HL-60/S4 treated with retinoic acid at 250 ng/mL for 4 days and 3 days (cell line): Measurements from ENCODE around the gene HCAR2.
"Not testable (repeated sequence)": the region's sequence is repeated elsewhere in the genome, so short reads cannot be mapped to it uniquely, and the experiment has no call there.

ENCODE experiments used
- in situ Hi-C: fragments of 300-500 bp; cut with MboI; formaldehyde crosslinking; loops from 2 replicates; pipeline ENCODE4 v1.7.0; 2022; ENCODE audit warnings: low sequenced_read_pairs

HCAR2 gene

DNA sequence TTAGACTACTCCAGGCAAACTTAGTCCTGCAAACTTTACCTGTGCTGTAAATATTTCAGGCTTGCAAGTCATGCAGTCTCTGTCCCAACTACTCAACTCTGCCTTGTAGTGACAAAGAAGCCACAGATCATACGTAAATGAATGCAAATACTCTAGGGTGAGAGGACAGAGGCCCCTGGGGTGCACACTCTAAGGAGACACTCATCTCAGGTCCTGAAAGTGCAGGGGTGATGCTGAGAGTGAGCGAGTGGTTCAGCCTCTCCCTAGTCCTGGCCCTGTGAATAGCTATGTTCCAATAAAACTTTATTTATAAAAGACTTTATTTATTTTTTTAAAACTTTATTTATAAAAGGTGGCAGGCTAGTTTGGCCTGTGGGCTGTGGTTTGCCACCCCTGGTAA is 34.9 kb downstream of the HCAR2 start:
- in situ Hi-C loops, result no loop called here

DNA sequence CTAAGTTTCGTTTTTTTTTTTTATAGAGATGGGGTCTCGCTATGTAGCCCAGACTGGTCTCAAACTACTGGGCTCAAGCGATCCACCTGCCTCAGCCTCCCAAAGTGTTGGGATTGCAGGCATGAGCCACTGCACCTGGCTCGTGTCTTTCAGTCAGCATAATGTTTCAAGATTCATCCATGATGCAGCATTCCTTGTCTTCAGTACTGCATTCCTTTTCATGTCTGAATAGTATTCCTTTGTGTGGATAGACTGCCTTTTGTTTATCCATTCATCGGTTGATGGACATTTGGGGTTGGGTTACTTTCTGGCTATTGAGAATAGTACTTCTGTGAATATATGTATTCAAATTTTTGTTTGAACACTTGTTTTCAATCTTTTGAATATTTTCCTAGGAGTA is 37.4 kb downstream of the HCAR2 start:
- in situ Hi-C loops, result no loop called here

DNA sequence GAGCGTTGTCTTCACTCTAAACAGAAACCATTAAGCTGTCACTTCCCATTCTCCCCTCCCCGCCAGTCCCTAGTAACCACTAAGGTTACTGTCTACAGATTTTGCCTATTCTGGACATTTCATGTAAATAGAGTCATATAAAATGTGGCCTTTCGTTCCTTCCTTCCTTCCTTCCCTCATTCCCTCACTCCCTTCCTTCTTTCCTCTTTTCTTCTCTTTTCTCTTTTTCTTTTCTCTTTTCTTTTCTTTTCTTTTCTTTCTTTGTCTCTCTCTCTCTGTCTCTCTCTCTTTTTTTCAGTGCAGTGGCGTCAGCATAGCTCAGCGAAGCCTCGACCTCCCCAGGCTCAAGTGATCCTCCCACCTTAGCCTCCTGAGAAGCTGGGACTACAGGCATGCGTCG is 37.8 kb downstream of the HCAR2 start:
- in situ Hi-C loops, result no loop called here

DNA sequence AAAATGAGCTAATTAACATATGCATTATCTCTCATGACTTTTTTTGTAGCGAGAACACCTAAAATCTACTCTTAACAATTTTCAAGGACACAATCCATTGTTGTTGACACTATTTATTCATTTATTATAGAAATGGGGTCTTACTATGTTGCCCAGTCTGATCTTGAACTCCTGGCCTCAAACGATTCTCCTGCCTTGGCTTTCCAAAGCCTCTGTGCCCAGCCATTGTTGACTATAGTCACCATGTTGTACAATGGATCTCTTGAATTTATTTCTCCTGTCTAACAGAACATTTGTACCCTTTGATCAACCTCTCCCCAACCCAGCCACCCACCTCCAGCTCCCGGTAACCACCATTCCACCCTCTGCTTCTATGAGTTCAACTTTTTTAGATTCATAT is 41.2 kb downstream of the HCAR2 start:
- in situ Hi-C loops, result no loop called here

GRCh38 chr12:122661246-122661645 is 41.9 kb downstream of the HCAR2 start:
- in situ Hi-C loops, result no loop called here

GRCh38 chr12:122659579-122659978 is 43.6 kb downstream of the HCAR2 start:
- in situ Hi-C loops, result no loop called here

DNA sequence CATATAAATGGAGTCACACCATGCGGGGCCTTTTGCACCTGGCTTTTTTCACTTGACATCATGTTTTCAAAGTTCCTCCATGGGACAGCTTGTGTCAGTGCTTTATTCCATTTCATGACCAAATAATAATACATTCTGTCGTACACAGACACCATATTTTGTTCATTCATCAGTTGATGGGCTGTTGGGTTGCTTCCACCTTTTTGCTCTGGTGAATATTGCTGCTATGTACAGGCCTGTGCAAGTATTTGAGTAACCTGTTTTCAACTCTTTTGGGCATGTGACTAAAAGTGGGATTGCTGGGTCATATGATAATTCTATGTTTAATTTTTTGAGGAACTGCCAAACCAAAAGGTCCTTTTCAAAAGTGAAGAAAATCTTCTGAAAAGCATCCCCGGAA is 46.9 kb downstream of the HCAR2 start:
- in situ Hi-C loops, result no loop called here

GRCh38 chr12:122653291-122653690 is 49.9 kb downstream of the HCAR2 start:
- in situ Hi-C loops, result not testable (repeated sequence)

GRCh38 chr12:122651520-122652224 is 51.5 kb downstream of the HCAR2 start:
- in situ Hi-C loops, result no loop called here
